Posterior cingulate gyrus (tissue), 11 donors: ENCODE measurements around the gene CRIP1.
A peak's percentile ranks its signal among the peaks of the same experiment; 100 is the strongest.

Experiments
- DNase-seq, 10 donors: peaks; one replicate each; pipeline versions ENCODE4 v3.0.0 to v3.0.0-alpha.2; 2020 to 2021; ENCODE audit warnings: mixed read lengths in 3 of 10
- intact Hi-C: fragments of 100-400 bp; cut with DNase I; formaldehyde crosslinking; loops from one replicate; pipeline ENCODE4 v1.15.1; 2023

Gene CRIP1, protein sequence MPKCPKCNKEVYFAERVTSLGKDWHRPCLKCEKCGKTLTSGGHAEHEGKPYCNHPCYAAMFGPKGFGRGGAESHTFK

GRCh38 chr14:105486163-105486973 lies at the start of gene CRIP1:
TSS of gene CRIP1 (plus strand) at chr14:105486886. CDS start at chr14:105487260, 374 bp downstream.
- DNase-seq, result no peak
- intact Hi-C loops, result no loop called here

DNA sequence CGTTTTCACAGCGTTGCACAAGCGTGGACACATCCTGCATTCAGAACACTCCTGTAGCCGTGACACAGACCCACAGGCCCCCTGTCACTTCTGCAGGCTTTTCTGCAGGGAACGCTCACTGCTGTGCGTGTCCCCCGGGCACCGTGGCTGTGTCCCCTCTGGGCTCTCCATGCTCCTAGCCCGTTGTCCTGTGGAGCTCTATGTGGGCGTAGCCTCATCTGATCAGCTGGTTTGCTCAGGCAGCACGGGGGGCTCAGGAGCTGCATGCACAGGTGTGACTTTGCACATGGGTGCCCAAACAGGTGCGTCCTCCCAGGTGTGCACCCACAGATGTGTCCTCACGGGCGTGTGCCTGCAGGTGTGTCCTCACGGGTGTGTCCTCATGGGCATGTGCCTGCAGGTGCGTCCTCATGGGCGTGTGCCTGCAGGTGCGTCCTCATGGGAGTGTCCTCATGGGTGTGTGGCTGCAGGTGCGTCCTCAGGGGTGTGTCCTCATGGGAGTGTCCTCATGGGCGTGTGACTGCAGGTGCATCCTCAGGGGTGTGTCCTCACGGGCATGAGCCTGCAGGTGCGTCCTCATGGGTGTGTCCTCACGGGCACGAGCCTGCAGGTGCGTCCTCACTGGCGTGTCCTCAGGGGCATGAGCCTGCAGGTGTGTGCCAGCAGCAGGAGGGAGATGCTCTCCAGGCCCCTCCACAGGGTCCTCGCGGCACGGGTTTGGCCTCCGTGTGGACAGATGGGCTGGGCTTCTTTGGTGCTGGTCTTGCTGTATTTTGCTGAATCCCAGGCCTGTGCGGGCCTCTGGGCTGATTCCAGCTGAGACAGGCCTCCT lies 49.6 kb upstream of the CRIP1 start:
- DNase-seq, result no peak
- intact Hi-C loops, result no loop called here

DNA sequence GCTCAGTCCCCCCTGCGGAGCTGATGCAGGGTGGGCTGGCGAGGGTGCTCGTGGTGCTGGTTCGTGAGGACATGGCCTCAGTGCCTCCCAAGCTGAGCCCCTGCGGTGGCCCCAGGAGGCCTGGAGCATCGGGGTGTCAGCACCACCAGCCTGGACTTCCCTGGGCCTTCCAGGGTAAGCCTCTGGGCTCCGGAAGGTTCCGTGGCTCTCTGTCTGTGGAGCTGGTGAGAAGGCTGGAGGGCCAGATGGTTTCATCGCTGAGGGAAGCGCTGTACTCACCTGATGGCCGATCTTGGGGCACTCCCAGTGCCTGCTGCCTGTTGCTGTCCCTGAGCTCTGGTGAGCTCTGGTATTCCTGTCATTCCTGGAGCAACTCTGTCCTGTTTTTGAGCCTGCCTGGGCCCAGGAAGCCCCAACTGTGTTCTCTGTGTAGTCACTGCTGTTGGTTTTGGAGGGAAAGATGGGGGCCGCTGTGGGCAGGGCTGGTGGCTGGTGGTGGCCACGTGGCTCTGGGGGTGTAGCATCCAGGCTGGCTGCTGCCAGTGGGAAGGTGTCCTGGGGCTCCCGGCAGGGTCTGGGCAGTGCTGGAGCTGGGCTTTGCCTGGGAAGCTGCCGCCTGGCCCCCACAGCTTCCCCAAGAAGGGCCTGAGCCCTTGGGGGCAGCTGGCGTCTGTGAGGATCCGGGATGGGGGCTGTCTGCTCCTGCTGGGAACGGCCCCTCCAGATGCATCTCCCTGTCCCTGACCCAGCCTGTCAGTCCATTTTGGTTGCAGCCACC lies 48.8 kb upstream of the CRIP1 start:
- no peak for DNase-seq
- intact Hi-C loops, result no loop called here

DNA sequence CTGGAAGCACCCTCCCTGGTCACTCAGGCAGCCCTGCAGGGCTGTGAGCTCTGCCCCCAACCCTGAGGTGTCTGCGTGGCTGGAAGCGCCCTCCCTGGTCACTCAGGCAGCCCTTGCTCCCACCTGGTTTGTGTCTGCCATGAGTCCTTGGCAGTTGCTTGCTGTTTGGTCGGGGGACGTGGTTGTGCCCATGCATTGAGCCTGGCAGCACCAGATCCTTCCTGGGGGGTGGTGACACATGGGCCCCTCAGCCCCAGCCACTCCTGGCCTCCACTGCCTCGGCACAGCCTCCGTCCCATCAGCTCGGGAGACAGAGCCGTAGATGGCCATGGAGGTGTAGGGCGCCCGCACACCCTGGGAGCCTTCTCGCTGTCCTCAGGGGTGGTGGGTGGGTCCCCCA lies 47.5 kb upstream of the CRIP1 start:
- no peak for DNase-seq

DNA sequence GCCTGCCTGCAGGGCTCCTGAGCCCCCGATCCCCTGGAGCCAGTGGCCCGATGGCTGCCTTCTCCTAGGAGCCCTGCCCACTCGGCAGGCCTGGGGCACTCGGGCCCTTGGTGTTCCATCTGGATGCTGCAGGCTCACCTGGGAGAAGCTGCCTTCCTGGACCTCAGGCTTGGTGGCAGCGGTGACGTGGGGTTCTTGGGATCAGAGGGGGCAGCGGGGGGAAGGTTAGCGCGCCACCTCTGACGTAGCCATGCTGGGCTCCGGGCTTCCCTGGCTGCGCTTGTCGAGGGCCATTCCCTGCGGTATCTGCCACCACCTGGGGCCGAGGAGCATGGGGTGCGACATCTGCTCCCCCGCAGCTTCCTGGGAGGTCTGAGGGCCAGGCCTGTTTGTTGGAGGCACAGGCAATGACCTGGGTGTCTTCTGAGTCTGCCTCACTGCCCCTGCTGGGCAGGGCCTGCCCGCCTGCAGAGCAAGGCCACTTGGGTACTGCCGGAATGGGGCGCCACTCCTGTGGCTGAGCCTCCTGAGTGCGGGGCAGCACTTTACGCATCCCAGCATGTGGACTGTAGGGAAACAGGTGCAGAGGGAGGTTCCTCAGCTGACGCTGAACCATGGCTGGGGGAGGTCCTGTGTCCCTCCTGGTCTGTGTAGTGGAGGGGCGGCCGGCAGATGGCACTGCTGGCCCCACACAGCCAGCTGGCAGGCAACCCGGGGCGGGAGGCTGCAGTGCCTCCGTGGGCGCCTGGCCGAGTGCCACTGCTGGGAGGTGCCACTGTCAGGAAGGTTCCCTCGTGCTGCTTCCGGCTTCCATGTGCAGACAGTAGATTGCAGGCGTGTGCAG lies 46.8 kb upstream of the CRIP1 start:
- DNase-seq, result peak in 7 of 10 donors; percentile 37 to 93 (median 43)
- intact Hi-C loops, result no loop called here

More for the DNA sequence above, 47.5 kb upstream of the CRIP1 start:
- intact Hi-C loops, result no loop called here

DNA sequence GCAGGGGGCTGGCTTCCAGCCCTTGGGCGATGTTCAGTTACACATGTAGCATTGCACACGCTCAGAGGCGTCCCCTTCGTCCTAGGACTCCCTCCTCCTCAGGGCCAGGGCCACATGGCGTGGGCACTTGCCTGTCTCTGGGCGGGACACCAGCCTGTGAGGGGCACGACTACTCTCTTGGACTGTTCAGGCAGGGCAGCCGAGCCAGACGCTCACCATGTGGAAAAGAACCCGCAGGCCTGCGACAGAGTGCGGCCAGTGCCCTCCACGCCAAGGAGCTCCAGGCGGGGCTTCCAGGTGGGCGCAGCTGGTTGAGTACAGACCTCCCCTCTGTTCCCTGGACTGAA lies 46.2 kb upstream of the CRIP1 start:
- intact Hi-C loops, result no loop called here
- DNase-seq, result no peak

- intact Hi-C loops, result no loop called here
- DNase-seq, result no peak
These were observed 45.7 kb upstream of the CRIP1 start for GRCh38 chr14:105440992-105441391.

DNA sequence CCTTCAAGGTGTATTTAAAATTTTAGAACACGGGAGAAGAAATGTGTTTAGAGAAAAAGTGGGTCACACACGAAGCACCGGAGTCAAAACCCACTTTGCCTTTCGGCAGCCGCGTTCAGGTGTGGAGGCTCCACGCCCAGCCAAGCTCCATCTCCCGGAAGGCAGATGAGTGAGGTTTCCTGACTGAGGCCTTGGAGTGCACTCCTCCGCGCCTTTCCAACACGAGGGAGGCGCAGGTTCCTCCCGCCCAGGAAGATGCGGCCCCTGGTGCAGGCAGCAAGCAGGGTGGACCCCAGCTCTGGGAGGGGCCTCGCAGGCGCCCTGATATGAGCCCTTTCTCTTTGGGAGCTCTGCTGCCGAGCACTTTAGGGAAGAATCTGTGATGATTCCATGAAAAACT lies 44.6 kb upstream of the CRIP1 start:
- intact Hi-C loops, result no loop called here

GRCh38 chr14:105442834-105443233 lies 43.9 kb upstream of the CRIP1 start:
- DNase-seq, result no peak
- intact Hi-C loops, result no loop called here

More for the DNA sequence above, 44.6 kb upstream of the CRIP1 start:
- DNase-seq, result no peak

GRCh38 chr14:105444859-105445258 lies 41.8 kb upstream of the CRIP1 start:
- intact Hi-C loops, result no loop called here
- no peak for DNase-seq

DNA sequence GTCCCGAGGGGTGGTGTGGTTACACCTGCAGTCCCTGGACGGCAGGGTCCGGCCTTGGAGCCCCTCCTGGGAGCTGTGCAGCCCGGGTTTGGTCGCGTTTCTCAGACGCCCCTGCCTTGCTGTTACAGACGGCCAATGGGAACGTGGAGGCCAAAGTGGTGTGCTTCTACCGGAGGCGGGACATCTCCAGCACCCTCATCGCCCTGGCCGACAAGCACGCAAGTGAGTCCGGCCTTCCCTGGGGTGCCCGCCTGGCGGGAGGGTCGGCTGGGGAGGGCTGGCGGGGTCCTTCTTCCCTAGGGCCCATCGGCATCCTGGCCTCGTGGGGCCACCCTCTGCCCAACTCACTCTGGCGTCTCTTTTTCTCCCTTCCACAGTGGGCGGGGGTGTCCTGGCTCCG lies 41.4 kb upstream of the CRIP1 start:
- no peak for DNase-seq
- intact Hi-C loops, result no loop called here

DNA sequence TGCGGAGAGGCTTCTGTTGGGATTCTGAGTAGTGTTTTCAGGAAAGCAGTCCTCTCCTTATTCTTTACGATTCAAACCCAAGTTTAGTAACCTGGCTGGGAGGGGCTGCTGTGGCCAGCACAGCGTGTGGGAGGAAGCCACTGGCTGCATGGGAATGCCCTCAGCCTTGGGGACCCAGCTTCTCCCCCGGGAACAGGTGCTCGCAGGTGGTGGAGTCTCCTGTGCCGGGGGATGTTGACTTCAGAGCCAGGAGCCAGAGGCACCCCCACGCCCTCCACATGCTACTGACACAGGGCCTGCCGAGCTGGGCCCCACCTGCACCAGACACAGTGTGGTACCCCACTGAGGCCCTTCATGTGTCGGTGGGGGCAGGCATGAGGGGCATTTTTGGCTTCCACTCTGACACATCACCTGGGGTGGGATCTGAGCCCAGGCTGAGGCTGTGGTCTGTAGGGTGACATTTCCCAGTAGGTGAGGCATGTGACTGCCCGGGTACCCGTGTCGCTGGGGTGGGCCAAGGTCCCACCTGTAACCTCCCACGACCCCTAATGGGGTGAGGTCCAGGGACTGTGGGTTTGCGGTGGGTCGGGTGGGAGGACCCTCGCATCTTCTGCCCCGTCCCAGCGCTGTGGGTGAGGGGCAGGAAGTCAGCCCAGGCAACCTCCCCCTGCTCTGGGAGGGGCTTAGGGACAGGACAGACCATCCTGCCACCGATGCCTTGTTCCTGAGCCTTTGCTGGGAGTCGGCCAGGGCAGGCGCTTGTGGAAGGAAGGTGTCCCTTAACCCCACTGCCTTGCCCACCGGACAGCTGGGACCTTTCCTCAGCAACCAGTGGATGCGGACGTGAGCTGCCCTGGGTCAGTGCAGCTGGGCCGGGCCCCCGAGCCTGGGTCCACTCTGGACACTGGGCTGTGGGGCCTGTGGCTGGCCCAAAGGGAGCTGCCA lies 40.5 kb upstream of the CRIP1 start:
- no peak for DNase-seq
- intact Hi-C loops, result no loop called here

DNA sequence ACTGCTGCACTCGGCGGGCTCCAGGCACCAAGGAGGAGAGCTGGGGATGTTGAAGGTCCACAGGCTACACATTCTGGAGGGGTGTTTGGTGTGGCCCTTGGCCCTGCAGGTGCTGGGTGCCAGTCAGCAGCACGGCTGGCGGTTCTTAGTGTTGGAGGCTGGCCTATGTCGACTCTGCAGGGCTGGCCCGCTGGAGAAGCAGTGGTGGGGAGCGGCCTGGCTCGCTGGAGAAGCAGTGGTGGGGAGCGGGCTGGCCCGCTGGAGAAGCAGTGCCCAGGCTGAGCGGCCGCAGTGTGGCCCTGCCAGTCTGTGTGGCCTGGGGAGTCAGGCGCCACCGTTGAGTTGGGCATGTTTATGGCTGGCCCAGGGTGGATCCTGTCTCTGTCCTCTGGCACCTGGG lies 39.7 kb upstream of the CRIP1 start:
- intact Hi-C loops, result no loop called here
- no peak for DNase-seq

DNA sequence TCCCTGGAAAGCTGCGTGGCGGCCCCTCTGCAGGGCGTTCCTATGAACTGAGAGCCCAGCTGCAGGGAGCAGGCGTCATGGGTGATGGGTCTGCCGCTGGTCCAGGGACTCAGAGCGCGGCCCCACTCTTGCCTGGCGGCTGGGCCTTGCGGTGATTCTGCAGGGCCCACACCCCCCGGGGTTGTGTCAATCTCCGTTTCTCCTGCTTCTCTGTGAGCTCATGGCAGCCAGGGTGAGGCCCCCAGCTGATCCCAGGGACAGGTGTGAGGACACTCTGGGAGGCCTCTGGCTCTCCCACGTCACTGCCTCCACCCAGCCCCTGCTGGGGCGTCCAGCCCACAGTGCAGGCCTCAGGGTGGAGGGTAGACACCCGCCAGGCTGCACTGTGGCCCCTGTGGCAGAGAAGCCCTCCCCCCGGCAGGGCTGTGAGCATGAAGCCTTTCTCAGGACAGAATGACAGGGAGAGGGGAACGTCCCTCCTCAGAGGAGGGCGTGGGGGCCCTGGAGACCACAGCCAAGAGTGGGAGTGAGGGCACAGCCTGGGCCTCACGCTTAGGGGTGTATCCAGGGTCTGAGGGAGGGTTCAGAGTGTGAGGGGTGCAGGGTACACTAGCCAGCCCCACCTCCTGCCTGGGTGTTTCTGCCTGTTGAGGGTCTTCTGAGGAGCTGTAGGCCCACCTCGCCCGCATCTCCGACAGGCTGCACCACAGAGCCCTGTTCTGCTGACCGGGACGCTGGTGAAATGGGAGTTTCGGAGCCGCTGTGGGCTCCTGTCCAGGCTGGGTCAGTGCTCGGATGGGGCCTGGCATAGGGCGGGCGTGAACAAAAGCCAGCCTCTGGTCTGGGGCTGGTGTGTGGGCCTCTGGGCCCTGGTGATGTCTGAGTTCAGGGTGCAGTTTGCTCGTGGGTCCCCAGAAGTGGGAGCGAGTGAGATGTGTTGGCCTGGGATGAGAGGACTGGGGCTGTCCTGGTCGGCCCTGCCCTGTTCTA lies 38.7 kb upstream of the CRIP1 start:
- intact Hi-C loops, result no loop called here
- no peak for DNase-seq

GRCh38 chr14:105448706-105449111 lies 38.0 kb upstream of the CRIP1 start:
- intact Hi-C loops, result no loop called here
- DNase-seq, result peak; percentile 47 to 97 (median 78)

DNA sequence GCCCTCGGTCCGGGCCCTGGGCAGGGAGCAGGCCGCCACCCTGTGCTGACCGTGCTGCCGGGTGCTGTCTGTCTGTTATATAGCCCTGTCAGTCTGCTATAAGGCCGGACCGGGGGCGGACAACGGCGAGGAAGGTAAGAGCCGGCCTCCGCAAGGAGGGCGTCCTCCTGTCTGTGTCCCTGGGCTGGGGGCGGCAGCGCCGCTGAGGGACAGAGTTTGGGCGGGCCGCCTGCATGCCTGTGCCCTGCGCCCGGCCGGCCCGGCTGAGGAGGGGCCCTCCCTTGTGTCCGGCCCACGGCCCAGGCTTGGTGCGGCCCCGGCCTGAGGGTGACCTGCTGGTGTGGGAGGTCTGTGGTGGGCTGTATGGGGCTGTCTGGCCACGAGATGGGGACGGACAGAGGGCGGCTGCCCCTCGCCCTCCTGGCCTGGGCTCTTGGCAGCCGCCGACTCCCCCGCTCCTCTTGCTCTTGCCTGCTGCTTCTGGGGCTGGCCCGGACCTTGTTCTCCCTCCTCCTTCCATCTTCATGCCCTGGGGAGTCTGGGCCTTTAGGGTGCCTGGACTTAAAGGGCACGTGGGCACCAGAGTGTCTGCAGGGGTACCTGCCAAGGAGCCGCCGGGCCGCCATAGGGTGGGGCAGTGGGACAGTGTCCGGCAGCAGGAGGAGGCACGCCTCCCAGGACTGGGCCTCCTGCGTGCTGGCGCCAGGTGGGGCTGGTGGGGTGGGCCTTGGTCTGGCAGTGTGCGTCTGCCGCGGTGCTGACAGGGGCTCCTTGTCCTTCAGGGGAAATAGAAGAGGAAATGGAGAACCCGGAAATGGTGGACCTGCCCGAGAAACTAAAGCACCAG lies 37.2 kb upstream of the CRIP1 start:
- intact Hi-C loops, result no loop called here
- DNase-seq, result no peak

DNA sequence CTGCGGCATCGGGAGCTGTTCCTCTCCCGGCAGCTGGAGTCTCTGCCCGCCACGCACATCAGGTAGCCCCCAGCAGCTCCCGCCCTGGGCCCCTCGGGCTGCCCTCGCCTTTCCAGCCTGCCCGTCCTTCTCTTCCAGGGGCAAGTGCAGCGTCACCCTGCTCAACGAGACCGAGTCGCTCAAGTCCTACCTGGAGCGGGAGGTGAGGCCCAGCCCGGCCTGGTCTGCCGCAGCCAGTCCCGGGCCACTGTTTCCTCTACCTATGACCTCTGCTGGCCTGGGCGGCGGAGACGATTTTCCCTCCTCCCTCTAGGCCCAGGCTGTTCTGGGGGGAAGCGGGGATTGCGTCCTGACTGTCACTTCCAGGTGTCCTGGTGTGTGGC lies 36.6 kb upstream of the CRIP1 start:
- no peak for DNase-seq
- intact Hi-C loops, result no loop called here
